ENCODE results near the gene FNBP1L. TPM values are rescaled to one million over a fixed set of nuclear protein-coding genes. Genes with fewer than 3 reads are reported as not detected.
A peak's percentile ranks its signal among the peaks of the same experiment; 100 is the strongest.

Gene FNBP1L
- total and polyA plus RNA-seq, 2 of the 8 experiments (the other 6 are each of a cell fraction or from before 2014, with no cell fraction given) = 48.9 to 95.9 TPM

DNA sequence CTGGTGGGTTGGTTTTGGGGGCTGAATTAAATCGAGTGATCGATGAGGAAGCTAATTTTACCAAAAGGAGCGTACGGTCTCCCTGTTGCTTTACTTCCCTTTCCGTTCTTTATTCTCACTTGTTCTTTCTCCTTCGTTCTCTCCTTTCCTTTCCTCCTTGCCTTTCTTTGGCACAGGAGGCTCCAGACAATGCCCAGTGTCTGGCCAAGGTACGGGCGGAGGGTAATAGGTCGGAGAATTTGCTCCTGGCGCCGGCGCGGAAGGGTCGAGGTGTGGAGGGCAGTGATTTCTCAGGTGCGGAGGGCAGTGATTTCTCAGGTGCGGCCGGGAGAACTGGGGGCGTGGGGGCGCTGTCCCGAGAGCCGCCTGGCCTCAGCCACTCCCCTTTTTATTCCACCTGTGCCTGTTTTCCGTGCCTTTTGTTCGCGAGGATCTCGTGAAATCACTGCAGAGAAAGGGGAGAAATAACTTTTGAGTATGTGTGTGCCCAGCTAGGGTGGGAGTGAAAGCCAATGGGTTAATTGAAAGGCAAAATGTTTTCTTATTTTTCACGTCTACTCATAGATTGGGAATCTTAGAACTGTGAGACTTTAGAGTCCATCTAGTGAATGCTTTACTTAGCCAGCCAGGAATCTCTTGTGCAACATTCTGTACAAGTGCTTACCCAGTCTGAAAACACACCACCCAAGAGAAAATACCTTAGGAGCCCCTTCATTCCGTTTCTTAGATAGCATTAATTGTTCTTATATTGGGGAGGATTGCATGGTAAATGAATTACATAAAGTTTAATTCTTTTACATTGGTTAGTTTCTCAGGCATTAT lies 1.3 kb downstream of the FNBP1L start (continued):
- peak in 1 of 2 experiments; percentile 59; a peak in 3 of 4 replicates for TF ChIP-seq HDAC2 (IDR thresholded peaks at IDR 0.05; ENCODE audit: borderline replicate concordance in 1 of 2, low read depth in 2 of 2, low read length in 2 of 2)
- no peak for TF ChIP-seq RAD21 (IDR thresholded peaks at IDR 0.05 in 1 of 2, conservative IDR thresholded peaks at IDR 0.05 in 1 of 2; ENCODE audit: low read depth in 2 of 2, low read length in 2 of 2)
- TF ChIP-seq KDM5A (IDR thresholded peaks at IDR 0.05; ENCODE audit: low read length) = no peak
- TF ChIP-seq RNF2 (IDR thresholded peaks at IDR 0.05; ENCODE audit: borderline replicate concordance, low read depth, low read length, missing control alignments, poor library complexity, severe bottlenecking) = no peak
- TF ChIP-seq RXRA (IDR thresholded peaks at IDR 0.05; ENCODE audit: insufficient read depth, low read depth, low read length) = no peak
- TF ChIP-seq SIRT6 (IDR thresholded peaks at IDR 0.05; ENCODE audit: low read length) = no peak
- TF ChIP-seq TBP (IDR thresholded peaks at IDR 0.05; ENCODE audit: low read depth, low read length) = peak; percentile 61
- no peak for TF ChIP-seq MAFK (IDR thresholded peaks at IDR 0.05; ENCODE audit: low read depth, low read length)
- TF ChIP-seq FOSL1 (IDR thresholded peaks at IDR 0.05; ENCODE audit: insufficient read depth, low read depth, low read length) = no peak
- TF ChIP-seq SUZ12 (IDR thresholded peaks at IDR 0.05; ENCODE audit: low read length) = no peak
- TF ChIP-seq TAF7 (optimal IDR thresholded peaks at IDR 0.05; ENCODE audit: borderline replicate concordance, low read depth, low read length) = peak; percentile 70
- no peak for TF ChIP-seq YY1 (IDR thresholded peaks at IDR 0.05; ENCODE audit: low read depth, low read length)
- TF ChIP-seq, protein P1, sequence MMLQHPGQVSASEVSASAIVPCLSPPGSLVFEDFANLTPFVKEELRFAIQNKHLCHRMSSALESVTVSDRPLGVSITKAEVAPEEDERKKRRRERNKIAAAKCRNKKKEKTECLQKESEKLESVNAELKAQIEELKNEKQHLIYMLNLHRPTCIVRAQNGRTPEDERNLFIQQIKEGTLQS (IDR thresholded peaks at IDR 0.05; ENCODE audit: insufficient read depth, low read depth, low read length) = no peak
- TF ChIP-seq KDM1A (IDR thresholded peaks at IDR 0.05; ENCODE audit: borderline replicate concordance, low read length) = no peak; the same call in 1 of the 2 replicates
- TF ChIP-seq ASH2L (IDR thresholded peaks at IDR 0.05; ENCODE audit: low read length) = no peak
- no peak for TF ChIP-seq CBX5 (IDR thresholded peaks at IDR 0.05; ENCODE audit: low read depth, low read length)
- no peak for TF ChIP-seq ZNF274 (IDR thresholded peaks at IDR 0.05; ENCODE audit: borderline replicate concordance, extremely low read depth, low read length)
- TF ChIP-seq NRF1 (IDR thresholded peaks at IDR 0.05; ENCODE audit: low read depth, low read length) = no peak
- no peak for TF ChIP-seq CREB1 (IDR thresholded peaks at IDR 0.05)
- peak; percentile 47; the same call in 1 of the 2 replicates for TF ChIP-seq POLR2AphosphoS5 (IDR thresholded peaks at IDR 0.05; ENCODE audit: low read depth, low read length)
- TF ChIP-seq TAF1 (IDR thresholded peaks at IDR 0.05; ENCODE audit: low read depth, low read length) = peak; percentile 79; the same call in 1 of the 2 replicates
- no peak; the same call in 1 of the 2 replicates for TF ChIP-seq RBBP5 (IDR thresholded peaks at IDR 0.05; ENCODE audit: borderline replicate concordance, low read depth, low read length)
- no peak for TF ChIP-seq TEAD4 (IDR thresholded peaks at IDR 0.05; ENCODE audit: low read depth, low read length)

Data from H1 (cell line).